HG02571 (cell line): Measurements from ENCODE around the gene ZNF70.

ENCODE experiments used
- ATAC-seq: cut with Tn5 transposase; IDR thresholded peaks from one replicate; pipeline ENCODE4 v1.9.1; 2021; ENCODE audit warnings: mild to moderate bottlenecking, moderate library complexity; ENCODE audit not compliant: unreplicated experiment

The ZNF70 gene

DNA sequence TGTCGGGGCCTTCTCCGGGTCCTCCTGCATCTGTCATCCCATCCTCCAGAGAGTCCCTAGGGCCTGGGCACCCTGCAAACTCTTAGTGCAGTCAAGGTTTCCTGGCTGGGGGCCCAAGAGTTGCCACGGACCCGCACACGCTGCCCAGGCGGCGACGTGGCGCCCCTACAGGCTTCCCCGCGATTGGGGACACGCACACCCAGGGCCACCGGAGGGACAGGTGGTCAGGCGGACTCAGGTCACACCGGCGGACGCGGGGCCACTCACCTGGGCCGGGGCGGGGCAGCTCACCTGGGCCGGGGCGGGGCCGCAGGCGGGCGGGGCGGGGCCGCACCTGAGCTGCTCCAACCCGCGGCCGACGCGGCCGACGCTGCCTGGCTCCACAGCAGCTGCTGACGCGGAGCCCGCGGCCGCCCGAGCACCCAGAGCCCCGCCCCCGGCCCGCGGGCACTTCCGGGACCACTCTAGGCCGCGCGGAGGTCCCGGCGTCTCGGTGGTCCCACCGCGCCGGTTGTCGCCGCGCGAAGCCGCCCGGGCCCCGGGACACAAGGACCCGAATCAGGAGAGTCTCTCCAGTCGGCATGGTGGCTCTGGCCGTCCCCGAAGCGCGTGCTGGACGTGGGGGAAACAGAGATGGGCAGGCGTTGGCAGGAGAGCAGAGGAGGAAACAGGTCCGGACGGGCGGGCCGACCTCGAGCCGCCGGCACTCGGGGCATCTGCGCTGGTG, at the start of gene ZNF70:
Gene ZNF70 (minus strand): TSS at position 399 of the 727 bp plus-strand sequence. CDS start 5,972 bp downstream, outside the sequence.
- ATAC-seq: peak; percentile 69

DNA sequence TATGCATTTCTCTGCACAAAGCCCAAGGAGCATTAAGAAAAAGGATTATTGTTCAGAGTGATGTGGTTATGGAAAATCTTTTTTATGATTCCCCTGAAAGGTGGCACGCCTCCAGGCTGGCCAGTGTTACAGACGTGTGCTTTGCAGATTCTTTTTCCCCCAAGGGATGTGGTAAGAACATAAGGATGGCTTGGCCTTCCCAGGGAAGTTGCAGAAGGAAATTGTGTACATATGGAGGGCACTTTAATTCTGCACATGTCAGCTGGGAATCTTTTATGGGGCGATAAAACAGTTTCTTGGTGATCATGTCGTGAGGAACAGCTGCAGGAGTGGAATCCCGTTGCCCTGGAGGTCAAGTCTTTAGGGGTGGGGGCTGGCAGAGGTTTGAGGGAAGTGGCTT, 45.5 kb upstream of the ZNF70 start:
- ATAC-seq: no peak

DNA sequence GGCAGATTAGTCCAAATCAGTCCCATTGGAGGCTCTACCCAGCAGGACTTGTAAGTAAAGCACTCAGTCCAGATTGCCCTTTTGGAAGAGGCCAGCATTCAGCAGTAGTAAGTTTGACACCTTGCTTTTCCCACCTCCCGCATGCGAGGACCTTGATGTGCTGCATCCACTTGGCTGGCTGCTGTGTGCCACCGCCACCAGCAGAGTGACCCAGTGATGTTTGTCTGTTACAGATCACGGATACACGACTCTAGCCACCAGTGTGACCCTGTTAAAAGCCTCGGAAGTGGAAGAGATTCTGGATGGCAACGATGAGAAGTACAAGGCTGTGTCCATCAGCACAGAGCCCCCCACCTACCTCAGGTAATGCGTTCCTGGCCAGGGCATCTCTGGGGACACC, 42.4 kb upstream of the ZNF70 start:
- no peak for ATAC-seq

DNA sequence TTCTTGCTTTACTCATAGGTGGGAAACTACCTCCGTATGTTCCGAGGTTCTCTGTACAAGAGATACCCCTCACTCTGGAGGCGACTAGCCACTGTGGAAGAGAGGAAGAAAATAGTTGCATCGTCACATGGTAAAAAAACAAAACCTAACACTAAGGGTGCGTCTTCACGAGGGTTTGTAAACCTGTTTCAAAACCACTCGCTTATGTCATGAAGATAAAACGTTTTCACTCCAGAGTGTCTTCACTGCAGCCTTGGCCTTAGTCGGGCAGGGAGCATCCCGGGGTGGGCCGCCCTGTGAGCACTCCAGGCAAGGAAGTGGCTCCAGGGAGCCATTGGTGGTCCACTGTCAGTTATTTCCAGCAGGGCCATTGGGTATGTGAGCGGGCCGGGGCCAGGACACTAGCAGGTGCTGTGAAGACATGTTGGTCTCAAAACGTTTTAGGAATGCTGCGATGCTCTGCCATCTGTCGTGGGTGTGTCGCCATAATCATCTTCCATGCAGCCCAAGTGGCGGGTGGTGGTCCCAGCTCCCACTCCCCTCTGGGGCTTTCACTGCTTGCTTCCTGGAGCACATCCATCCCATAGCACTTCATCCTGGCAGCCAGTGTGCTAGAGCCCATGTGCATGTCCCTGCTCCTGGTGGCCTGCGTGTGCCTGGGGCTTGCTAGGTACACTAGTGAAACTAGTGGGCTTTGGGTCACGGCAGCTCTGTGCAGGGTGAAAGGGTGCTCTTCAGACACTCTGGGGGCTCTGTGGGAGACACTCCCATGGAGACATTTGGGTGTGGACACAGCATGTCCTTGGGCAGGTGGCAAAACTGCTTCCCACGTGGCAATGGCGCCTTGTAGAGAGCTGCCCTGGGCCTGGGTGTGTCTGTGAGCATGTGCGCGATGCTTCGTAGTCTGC, 41.1 kb upstream of the ZNF70 start:
- ATAC-seq: no peak

DNA sequence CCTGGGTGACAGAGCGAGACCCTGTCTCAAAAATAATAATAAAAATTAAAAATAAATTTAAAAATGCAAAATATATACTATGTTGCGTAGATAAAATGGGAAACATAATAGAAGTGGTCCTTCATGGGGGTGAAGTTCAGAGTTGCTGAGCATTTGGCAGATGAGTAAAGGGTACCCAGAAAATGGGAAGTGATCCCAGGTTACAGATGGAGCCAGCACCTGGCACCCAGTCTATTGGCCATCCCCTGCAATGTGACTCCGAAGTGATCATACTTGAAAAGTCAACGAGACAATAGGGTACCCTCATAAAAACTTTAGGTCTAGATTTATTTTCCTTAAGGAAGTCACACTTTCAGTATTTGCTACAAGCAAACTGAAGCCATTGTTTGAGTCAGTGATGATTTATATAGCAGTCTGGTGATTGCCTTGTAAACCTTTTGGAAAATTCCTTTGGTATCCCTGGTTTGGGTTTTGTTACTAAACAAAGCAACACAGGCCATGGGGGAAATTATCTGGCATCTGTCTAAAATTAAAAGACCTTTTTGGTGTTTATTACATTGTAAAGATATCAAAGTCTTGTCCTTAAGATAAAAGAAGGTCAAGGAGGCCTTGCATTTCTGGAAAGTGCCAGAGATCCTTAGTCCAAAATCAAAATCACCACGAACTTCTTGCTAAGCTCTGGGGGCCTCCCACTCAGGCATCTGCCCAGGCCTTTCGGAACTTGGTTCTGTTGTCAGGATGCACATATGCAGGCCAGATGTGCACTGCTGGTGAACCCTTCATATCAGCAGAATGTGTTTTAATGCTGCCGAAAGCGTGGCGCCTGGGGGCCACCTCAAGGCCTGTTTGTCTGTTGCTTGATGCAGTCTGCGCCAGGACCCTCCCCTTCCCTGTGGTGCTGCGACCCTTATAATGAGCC, 40.2 kb upstream of the ZNF70 start:
- ATAC-seq: no peak

DNA sequence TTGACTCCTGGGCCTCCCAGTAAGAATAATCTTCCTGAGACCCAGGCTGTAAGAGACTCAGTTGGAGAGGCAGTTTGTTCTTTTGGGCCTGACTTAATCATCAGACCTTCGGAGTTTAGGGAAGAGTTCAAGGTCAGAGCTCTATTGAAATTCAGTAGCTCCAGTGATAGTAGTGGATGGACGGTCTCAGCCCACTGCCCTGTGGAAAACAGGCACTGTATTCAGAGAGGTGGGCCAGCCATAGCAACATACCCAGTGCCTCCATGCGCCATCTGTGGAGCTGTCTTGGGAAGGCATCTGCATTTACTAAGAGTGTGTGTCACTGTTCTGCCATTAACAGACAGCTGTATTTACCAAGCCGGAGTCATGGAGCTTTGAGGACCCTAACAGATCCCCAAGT, 38.7 kb upstream of the ZNF70 start:
- no peak for ATAC-seq

DNA sequence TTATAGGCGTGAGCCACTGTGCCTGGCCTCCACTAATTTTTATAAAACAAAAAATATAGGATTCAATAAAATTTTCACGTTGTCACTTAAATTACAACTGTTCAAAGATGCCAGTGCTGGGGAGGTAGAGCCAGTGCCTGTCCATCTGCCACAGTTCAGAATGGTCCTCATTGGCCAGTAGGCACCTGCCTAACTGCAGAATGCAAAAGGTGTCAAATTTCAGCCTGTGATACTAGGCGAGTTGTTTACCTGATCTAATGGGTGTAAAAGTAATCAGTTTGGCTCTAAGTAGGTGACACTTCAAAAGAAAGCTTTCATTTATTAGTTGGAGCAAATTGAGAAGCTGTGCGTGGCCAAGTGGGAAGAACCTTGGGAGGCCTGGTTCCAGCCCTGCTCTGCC, 38.2 kb upstream of the ZNF70 start:
- no peak for ATAC-seq

DNA sequence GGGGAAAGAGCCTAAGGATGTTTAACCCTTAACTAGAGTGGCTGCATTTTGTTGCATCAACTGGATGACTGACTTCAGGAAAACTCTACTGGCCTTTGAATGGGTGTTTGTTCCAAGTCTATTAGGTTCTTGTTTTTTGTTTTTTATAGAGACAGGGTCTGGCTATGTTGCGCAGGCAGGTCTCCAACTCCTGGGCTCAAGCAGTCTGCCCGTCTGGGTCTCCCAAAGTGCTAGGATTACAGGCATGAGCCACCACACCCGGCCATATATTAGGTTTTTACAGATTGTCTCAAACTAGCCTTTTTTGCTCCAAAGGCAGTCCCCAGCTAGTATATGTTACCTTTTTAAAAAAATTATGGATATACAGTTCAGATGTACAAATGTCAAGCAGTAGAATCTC, 37.0 kb upstream of the ZNF70 start:
- no peak for ATAC-seq

DNA sequence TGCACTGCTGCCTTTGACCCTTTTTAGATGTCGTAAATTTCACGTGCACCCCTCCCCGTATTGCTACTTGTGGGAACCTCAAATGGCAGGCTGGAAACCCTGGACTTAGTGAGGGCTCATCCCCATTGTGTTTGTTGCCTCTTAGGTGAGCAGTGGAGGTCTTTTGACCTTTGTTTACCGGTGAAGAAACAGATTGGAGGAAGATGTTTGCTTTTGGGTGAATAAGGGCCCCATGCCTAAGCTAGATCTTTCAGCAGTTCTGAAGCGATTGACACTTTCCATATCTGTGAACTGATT, 36.6 kb upstream of the ZNF70 start:
- ATAC-seq: peak; percentile 17

DNA sequence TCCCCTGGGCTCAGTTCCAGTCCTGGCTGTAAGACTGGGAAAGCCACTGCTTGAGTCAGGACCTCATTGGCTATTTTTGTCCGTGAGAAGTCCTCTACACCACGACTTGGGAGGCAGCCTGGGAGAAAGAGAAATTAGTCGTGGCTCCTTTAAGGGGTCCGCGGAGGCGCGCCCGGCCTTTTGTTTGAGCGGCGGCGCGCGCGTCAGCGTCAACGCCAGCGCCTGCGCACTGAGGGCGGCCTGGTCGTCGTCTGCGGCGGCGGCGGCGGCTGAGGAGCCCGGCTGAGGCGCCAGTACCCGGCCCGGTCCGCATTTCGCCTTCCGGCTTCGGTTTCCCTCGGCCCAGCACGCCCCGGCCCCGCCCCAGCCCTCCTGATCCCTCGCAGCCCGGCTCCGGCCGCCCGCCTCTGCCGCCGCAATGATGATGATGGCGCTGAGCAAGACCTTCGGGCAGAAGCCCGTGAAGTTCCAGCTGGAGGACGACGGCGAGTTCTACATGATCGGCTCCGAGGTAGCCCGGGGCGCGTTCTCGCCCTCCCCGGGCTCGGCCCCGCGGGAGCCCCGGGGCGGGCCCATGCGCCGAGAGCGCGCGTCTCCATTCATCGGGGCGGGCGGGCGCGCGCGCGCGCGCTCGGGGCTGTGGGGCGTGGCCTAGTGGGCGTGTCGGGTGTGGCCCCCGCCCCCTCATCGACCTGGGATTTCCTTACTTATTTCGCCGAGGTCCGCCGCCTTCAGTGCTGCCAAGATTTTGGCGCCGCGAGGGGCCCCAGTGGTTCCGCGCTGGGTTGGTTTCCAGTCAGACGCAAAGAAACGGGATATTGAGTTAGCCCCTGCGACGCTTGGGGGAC, 36.1 kb upstream of the ZNF70 start, which contains the start of gene SMARCB1:
Gene SMARCB1 (plus strand): TSS at position 215 of the 848 bp plus-strand sequence. CDS start 204 bp downstream, at position 419.
- ATAC-seq: peak; percentile 64

DNA sequence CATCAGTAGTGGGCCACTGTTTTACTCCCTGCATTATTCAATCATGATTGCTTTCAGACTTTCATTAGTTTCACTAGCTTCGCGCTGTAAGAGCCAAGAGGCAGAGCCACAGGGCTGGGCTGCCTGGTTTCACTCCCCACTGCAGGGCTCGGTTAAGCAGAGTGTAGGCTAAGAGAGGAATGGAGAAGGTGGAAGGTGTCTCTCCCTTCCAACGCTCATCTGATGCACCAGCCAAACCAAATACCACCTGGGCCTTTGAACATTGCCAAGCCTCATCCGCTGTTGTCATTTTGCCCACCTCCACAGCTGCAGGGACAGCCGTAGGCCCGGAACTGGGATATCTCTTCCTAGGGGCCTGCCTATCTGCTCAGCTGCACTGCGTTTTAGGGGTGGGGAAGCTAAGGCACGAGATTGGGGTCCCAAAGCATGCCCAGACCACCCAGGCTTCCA, 35.4 kb upstream of the ZNF70 start:
- no peak for ATAC-seq

DNA sequence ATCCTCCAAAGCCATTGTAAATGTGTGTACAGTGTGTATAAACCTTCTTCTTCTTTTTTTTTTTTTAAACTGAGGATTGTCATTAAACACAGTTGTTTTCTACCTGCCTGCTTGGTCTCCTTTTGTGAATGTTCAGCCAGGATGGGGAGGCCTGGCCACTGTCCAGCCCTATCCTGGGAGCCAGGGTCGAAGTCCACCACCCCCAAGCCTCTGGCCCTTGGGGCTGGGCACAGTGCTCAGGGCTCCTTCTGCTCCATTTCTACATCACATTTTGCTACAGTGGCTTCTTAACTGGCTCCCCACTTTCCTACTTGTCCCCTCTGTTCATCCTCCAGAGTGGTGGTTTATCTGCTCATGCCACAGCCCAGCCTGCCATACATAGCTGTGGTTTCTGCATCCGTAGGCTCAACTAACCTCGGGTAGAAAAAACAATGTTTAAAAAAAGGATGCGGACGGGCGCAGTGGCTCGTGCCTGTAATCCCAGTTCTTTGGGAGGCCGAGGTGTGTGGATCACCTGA, 33.4 kb upstream of the ZNF70 start:
- ATAC-seq: no peak

DNA sequence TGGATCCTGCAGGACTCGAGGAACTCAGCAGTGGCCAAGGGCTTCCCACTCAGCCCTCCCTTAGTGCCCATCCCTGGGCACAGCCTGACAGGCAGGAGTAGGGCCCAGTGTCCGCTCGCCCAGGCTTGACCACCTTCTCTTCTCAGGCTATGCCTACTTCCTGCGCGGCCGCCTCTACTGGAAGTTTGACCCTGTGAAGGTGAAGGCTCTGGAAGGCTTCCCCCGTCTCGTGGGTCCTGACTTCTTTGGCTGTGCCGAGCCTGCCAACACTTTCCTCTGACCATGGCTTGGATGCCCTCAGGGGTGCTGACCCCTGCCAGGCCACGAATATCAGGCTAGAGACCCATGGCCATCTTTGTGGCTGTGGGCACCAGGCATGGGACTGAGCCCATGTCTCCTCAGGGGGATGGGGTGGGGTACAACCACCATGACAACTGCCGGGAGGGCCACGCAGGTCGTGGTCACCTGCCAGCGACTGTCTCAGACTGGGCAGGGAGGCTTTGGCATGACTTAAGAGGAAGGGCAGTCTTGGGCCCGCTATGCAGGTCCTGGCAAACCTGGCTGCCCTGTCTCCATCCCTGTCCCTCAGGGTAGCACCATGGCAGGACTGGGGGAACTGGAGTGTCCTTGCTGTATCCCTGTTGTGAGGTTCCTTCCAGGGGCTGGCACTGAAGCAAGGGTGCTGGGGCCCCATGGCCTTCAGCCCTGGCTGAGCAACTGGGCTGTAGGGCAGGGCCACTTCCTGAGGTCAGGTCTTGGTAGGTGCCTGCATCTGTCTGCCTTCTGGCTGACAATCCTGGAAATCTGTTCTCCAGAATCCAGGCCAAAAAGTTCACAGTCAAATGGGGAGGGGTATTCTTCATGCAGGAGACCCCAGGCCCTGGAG, 32.6 kb upstream of the ZNF70 start:
- no peak for ATAC-seq

DNA sequence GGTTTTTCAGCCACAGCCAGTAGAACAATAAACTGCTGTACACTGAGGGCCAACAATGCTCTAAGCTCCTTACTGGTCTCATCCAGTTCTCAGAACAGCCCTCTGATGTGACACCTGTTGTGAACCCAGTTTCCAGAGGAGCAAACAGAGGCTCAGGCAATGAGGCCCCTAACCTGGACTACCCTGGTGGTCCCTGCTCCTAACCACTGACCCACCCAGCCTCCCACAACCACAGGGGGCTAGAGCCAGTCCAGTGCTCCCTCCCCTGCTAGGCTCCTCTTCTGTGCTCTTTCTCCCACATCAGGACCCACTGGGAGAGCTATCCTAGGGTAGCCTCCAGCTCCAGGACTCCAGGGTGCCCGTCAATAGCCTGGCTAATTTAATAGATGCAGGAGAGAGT, 31.8 kb upstream of the ZNF70 start:
- no peak for ATAC-seq

DNA sequence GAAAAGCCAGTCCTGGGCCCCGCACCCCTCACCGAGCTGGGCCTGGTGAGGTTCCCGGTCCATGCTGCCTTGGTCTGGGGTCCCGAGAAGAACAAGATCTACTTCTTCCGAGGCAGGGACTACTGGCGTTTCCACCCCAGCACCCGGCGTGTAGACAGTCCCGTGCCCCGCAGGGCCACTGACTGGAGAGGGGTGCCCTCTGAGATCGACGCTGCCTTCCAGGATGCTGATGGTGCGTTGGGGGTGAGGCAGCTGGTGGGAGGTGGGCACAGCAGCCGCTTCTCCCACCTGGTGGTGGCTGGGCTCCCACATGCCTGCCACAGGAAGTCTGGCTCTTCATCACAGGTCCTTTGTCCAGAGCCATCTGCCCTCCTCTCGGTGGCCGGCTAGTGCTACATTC, 31.3 kb upstream of the ZNF70 start:
- no peak for ATAC-seq

DNA sequence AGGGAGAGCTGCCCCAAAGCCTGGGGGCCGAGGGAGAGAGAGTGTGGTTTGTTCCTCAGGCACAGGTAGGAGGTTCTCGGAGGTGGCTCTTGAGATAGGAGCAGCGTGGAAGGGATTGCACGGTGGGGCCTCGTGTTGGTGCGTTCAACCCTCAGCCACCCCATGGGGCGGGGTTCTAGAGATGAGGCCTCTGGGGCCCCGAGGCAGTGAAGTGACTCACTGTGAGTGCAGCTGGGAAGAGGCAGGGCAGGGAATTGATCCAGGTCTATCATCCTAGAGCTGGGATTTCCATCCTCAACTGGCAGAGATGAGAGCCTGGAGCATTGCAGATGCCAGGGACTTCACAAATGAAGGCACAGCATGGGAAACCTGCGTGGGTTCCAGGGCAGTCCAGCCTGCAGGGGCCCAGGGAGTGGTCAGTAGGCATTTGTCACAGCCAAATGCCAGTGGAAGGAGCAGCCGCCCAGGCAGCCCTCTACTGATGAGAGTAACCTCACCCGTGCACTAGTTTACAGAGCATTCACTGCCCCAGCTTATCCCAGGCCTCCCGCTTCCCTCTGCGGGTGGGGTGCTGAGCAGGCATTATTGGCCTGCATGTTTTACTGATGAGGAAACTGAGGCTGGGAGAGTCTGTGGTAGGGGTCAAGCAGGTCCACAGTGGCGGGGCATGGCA, 30.7 kb upstream of the ZNF70 start:
- no peak for ATAC-seq

DNA sequence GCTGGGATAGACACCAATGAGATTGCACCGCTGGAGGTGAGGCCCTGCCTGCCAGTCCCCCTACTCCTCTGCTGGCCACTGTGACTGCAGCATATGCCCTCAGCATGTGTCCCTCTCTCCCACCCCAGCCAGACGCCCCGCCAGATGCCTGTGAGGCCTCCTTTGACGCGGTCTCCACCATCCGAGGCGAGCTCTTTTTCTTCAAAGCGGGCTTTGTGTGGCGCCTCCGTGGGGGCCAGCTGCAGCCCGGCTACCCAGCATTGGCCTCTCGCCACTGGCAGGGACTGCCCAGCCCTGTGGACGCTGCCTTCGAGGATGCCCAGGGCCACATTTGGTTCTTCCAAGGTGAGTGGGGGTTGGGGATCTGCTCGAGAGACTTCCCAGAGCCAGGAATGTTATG, 30.2 kb upstream of the ZNF70 start:
- no peak for ATAC-seq

DNA sequence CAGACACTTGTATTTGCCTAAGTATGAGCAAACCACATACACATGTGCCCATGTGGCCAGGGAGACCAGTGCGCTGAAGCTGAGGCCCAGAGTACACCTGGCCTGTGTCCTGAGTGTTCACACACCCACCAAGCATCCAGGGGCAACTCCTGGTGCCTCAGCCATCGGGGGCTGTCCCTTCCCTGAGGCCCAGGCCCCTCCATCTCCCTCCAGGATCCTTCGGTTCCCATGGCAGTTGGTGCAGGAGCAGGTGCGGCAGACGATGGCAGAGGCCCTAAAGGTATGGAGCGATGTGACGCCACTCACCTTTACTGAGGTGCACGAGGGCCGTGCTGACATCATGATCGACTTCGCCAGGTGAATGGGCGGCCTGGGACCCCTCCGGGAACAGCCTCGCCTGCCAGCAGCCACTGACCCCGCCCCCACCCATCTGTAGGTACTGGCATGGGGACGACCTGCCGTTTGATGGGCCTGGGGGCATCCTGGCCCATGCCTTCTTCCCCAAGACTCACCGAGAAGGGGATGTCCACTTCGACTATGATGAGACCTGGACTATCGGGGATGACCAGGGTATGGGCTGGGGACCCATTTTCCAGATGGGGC, 29.3 kb upstream of the ZNF70 start:
- ATAC-seq: no peak
